GM23248 (cell line): ENCODE results near the gene ABR. TPM values are rescaled to one million over a fixed set of nuclear protein-coding genes. Genes with fewer than 3 reads are reported as not detected.
A peak's percentile ranks its signal among the peaks of the same experiment; 100 is the strongest.

Experiments
- DNase-seq: peaks from one replicate; pipeline ENCODE4 v3.0.0-alpha.2; 2015
- H2AFZ ChIP-seq: fragments of 200-600 bp; sonication (generic); 2 replicates; pipeline ENCODE4 v1.6.1; 2016; ENCODE audit warnings: antibody characterized with exemption
- H3F3A ChIP-seq: fragments of 200-600 bp; sonication (generic); 2 replicates; pipeline ENCODE4 v1.6.1; 2016; ENCODE audit warnings: mild to moderate bottlenecking, antibody characterized with exemption, mixed run types; ENCODE audit not compliant: insufficient read depth
- H3K27ac ChIP-seq: fragments of 200-600 bp; sonication (generic); 2 replicates; pipeline ENCODE4 v1.5.1; 2016; ENCODE audit warnings: mild to moderate bottlenecking
- H3K27me3 ChIP-seq: fragments of 200-600 bp; sonication (generic); replicated peaks from 2 replicates; pipeline ENCODE4 v1.6.1; 2016; ENCODE audit warnings: mild to moderate bottlenecking; ENCODE audit not compliant: insufficient read depth
- H3K36me3 ChIP-seq: fragments of 200-600 bp; sonication (generic); 2 replicates; pipeline ENCODE4 v1.6.1; 2016; ENCODE audit warnings: low read depth, mild to moderate bottlenecking
- H3K4me1 ChIP-seq: fragments of 200-600 bp; sonication (generic); 2 replicates; pipeline ENCODE4 v1.6.1; 2016; ENCODE audit warnings: mild to moderate bottlenecking; ENCODE audit not compliant: insufficient read depth
- H3K4me2 ChIP-seq: fragments of 200-600 bp; sonication (generic); one replicate; pipeline ENCODE4 v1.6.1; 2016; ENCODE audit warnings: mild to moderate bottlenecking; ENCODE audit not compliant: unreplicated experiment
- H3K4me3 ChIP-seq: fragments of 200-600 bp; sonication (generic); 2 replicates; pipeline ENCODE4 v1.5.1; 2016; ENCODE audit warnings: mild to moderate bottlenecking
- H3K79me2 ChIP-seq: fragments of 200-600 bp; sonication (generic); 2 replicates; pipeline ENCODE4 v1.6.1; 2016; ENCODE audit warnings: mild to moderate bottlenecking; ENCODE audit not compliant: insufficient read depth
- H3K9ac ChIP-seq: fragments of 200-600 bp; sonication (generic); 2 replicates; pipeline ENCODE4 v1.6.1; 2016; ENCODE audit warnings: mild to moderate bottlenecking
- H3K9me2 ChIP-seq: fragments of 200-600 bp; sonication (generic); 2 replicates; pipeline ENCODE4 v1.6.1; 2016; ENCODE audit warnings: mixed run types, mild to moderate bottlenecking, moderate library complexity; ENCODE audit not compliant: insufficient read depth
- H3K9me3 ChIP-seq: fragments of 200-600 bp; sonication (generic); one replicate; pipeline ENCODE4 v1.6.1; 2017; ENCODE audit warnings: low read depth
- H4K20me1 ChIP-seq: fragments of 200-600 bp; sonication (generic); 2 replicates; pipeline ENCODE4 v1.6.0; 2016; ENCODE audit not compliant: insufficient read depth
- EZH2 ChIP-seq: fragments of 200-600 bp; sonication (generic); IDR thresholded peaks from 2 replicates; pipeline ENCODE4 v1.6.1; 2018; ENCODE audit warnings: antibody characterized with exemption, mild to moderate bottlenecking; ENCODE audit not compliant: insufficient read depth, poor library complexity, severe bottlenecking
- EZH2phosphoT487 ChIP-seq: fragments of 200-600 bp; sonication (generic); IDR thresholded peaks from 2 replicates; pipeline ENCODE4 v1.6.1; 2018; ENCODE audit warnings: antibody characterized with exemption, moderate library complexity, mild to moderate bottlenecking, low read depth; ENCODE audit not compliant: insufficient read depth
- WGBS, 2 experiments: methylation state at CpG; one replicate each; pipeline ENCODE4 v1.1.6; 2015 to 2017; ENCODE audit warnings: low lambda C conversion rate in 2 of 2, low coverage in 1 of 2; ENCODE audit errors: missing lambda C conversion rate in 2 of 2; 5-methylcytosine and 5-hydroxymethylcytosine counted together
- in situ Hi-C: fragments of 300-500 bp; cut with MboI; formaldehyde crosslinking; loops from 2 replicates; pipeline ENCODE4 v1.15.0; 2020
- polyA plus RNA-seq: library from polyadenylated mRNA; unstranded; fragments of >200 nt; fragmentation: Nextera tagmentation; extraction: Ambion mirVana; gene quantifications from 2 replicates; pipeline ENCODE4 v1.2.1, GENCODE V29; 2016
- total RNA-seq: library from RNA; depleted of rRNA; stranded (reverse); fragments of >200 nt; shearing (Covaris generic); gene quantifications from 2 replicates; pipeline ENCODE4 v1.2.3, GENCODE V29; 2014

The ABR gene
- total and polyA plus RNA-seq, 2 experiments from 2014 or later: 24.4 to 38.2 TPM

- Histone ChIP-seq H3K9me3 (no peaks in the 10 kb centered on the region), H2AFZ (no peak overlapping the region), H3K4me2 (no peak overlapping the region), H4K20me1 (no peaks in the 10 kb centered on the region), H3K9ac (no peak overlapping the region), H3K36me3 (peaks cover 7% of the 10 kb centered on the region; the same call in 1 of the 2 replicates), H3K27ac (no peak overlapping the region), H3F3A (peaks cover 13% of the 10 kb centered on the region; the same call in 1 of the 2 replicates), H3K27me3 (no peaks in the 10 kb centered on the region), H3K4me1 (peaks cover 3% of the 10 kb centered on the region; the same call in 1 of the 2 replicates), H3K9me2 (no peaks in the 10 kb centered on the region), H3K4me3 (no peak overlapping the region), H3K79me2 (no peaks in the 10 kb centered on the region)
- TF ChIP-seq EZH2phosphoT487 (no peak), EZH2 (no peak)
- peak; percentile 48 for DNase-seq
- in situ Hi-C loops: no loop called here
- 77 to 84% methylated on average over 16 to 18 of the region's 18 CpGs for WGBS, 2 experiments
These were observed 121.2 kb downstream of the ABR start for GRCh38 chr17:1058423-1059130.

GRCh38 chr17:1056761-1057160, 123.0 kb downstream of the ABR start:
- in situ Hi-C loops: no loop called here
- no peak overlapping the region for H3K27ac ChIP-seq
- 77 to 87% methylated on average over 10 of the region's 10 CpGs for WGBS, 2 experiments
- TF ChIP-seq EZH2phosphoT487 (no peak), EZH2 (no peak)
- H3K9ac ChIP-seq: no peak overlapping the region
- H3K4me3 ChIP-seq: no peak overlapping the region
- H4K20me1 ChIP-seq: no peaks in the 10 kb centered on the region
- H3K36me3 ChIP-seq: no peaks in the 10 kb centered on the region; the same call in 1 of the 2 replicates
- no peak overlapping the region for H2AFZ ChIP-seq
- no peaks in the 10 kb centered on the region for H3K79me2 ChIP-seq
- no peaks in the 10 kb centered on the region for H3K9me3 ChIP-seq
- no peak overlapping the region for H3K4me2 ChIP-seq
- H3K27me3 ChIP-seq: no peaks in the 10 kb centered on the region
- DNase-seq: no peak
- H3K4me1 ChIP-seq: peaks cover 3% of the 10 kb centered on the region; the same call in 1 of the 2 replicates
- peaks cover 11% of the 10 kb centered on the region; the same call in 1 of the 2 replicates for H3F3A ChIP-seq
- no peaks in the 10 kb centered on the region for H3K9me2 ChIP-seq

- peak; percentile 69 for DNase-seq
- TF ChIP-seq EZH2phosphoT487: no peak
- TF ChIP-seq EZH2: no peak
- H3K9me2 ChIP-seq: no peaks in the 10 kb centered on the region
- H3K27ac ChIP-seq: no peak overlapping the region
- H3K36me3 ChIP-seq: no peaks in the 10 kb centered on the region; the same call in 1 of the 2 replicates
- no peaks in the 10 kb centered on the region for H3K9me3 ChIP-seq
- no peaks in the 10 kb centered on the region for H3K79me2 ChIP-seq
- no peaks in the 10 kb centered on the region for H3K4me1 ChIP-seq
- no peaks in the 10 kb centered on the region for H4K20me1 ChIP-seq
- no peak overlapping the region for H3K9ac ChIP-seq
- WGBS, 2 experiments: 46 to 49% methylated on average over 21 to 22 of the region's 22 CpGs
- 0 out of 2 replicates have a peak, but pooled peaks cover 5% of the 10 kb centered on the region for H3F3A ChIP-seq
- H3K27me3 ChIP-seq: no peaks in the 10 kb centered on the region
- H2AFZ ChIP-seq: no peak overlapping the region
- H3K4me3 ChIP-seq: no peak overlapping the region
- in situ Hi-C loops: no loop called here
- H3K4me2 ChIP-seq: no peak overlapping the region
These were observed 123.8 kb downstream of the ABR start for GRCh38 chr17:1055751-1056645.

GRCh38 chr17:1055231-1055630, 124.5 kb downstream of the ABR start:
- H3K4me3 ChIP-seq: no peak overlapping the region
- no peak overlapping the region for H2AFZ ChIP-seq
- no peak for TF ChIP-seq EZH2phosphoT487
- no peak for TF ChIP-seq EZH2
- no peaks in the 10 kb centered on the region for H3K4me1 ChIP-seq
- H3K4me2 ChIP-seq: no peak overlapping the region
- no peak overlapping the region for H3K9ac ChIP-seq
- in situ Hi-C loops: no loop called here
- no peaks in the 10 kb centered on the region for H3K9me2 ChIP-seq
- 0 out of 2 replicates have a peak, but pooled peaks cover under 1% of the 10 kb centered on the region for H3F3A ChIP-seq
- H3K9me3 ChIP-seq: no peaks in the 10 kb centered on the region
- no peak for DNase-seq
- WGBS, 2 experiments: 88% methylated on average over 15 to 16 of the region's 16 CpGs
- no peak overlapping the region for H3K27ac ChIP-seq
- H3K79me2 ChIP-seq: no peaks in the 10 kb centered on the region
- H4K20me1 ChIP-seq: no peaks in the 10 kb centered on the region
- H3K27me3 ChIP-seq: no peaks in the 10 kb centered on the region
- no peaks in the 10 kb centered on the region; the same call in 1 of the 2 replicates for H3K36me3 ChIP-seq
